Esophagus squamous epithelium (tissue), 5 donors: Measurements from ENCODE around the gene SUSD4. TPM values are rescaled to one million over a fixed set of nuclear protein-coding genes. Genes with fewer than 3 reads are reported as not detected.

Experiments
- DNase-seq: peaks from one replicate; lab custom pipeline; 2025; lab: John Stamatoyannopoulos, UW
- H3K27ac ChIP-seq, 4 donors: fragments of 200-600 bp; sonication (generic); one replicate each; pipeline ENCODE4 v1.5.1; 2016 to 2019; ENCODE audit warnings: mild to moderate bottlenecking in 1 of 4
- H3K27me3 ChIP-seq, 4 donors: fragments of 200-600 bp; sonication (generic); 1 replicate in 3 of 4; 2 replicates in 1 of 4; pipeline versions ENCODE4 v1.5.1 to v1.6.0; 2017 to 2021; ENCODE audit warnings: antibody characterized with exemption in 1 of 4
- H3K36me3 ChIP-seq, 3 donors: fragments of 200-600 bp; sonication (generic); one replicate each; pipeline ENCODE4 v1.5.1; 2016 to 2019
- H3K4me1 ChIP-seq, 3 donors: fragments of 200-600 bp; sonication (generic); one replicate each; pipeline ENCODE4 v1.5.1; 2017 to 2019
- H3K4me3 ChIP-seq, 4 donors: fragments of 200-600 bp; sonication (generic); 1 replicate in 3 of 4; 2 replicates in 1 of 4; pipeline ENCODE4 v1.5.1; 2016 to 2019; ENCODE audit warnings: mild to moderate bottlenecking in 2 of 4, moderate library complexity in 1 of 4
- H3K9me3 ChIP-seq, 3 donors: fragments of 200-600 bp; sonication (generic); one replicate each; pipeline ENCODE4 v1.5.1; 2016 to 2019
- POLR2A ChIP-seq, 4 donors: fragments of 450-650 bp; IDR thresholded peaks; one replicate each; pipeline ENCODE4 v1.6.1; 2017; ENCODE audit warnings: antibody characterized with exemption in 4 of 4, mild to moderate bottlenecking in 4 of 4, moderate library complexity in 3 of 4
- WGBS, 2 donors: methylation state at CpG; one replicate each; pipeline ENCODE4 v1.1.5; 2018; 5-methylcytosine and 5-hydroxymethylcytosine counted together
- intact Hi-C: fragments of 100-400 bp; cut with DNase I; formaldehyde crosslinking; loops from one replicate; pipeline ENCODE4 v1.15.0; 2022
- total RNA-seq, 4 donors: library from RNA; depleted of rRNA; stranded (reverse); fragments of >200 nt; gene quantifications; one replicate each; pipeline ENCODE4 v1.1.0, GENCODE V29; 2016
- TF ChIP-seq, protein P1 (sequence below), 6 experiments: fragments of 450-650 bp in 4 of 6; fragments of 200-600 bp in 2 of 6; sonication (generic) in 2 of 6; IDR thresholded peaks; one replicate each; pipeline ENCODE4 v1.5.1; 2016 to 2019; ENCODE audit warnings: antibody characterized with exemption in 6 of 6, mild to moderate bottlenecking in 4 of 6, moderate library complexity in 4 of 6
- donor health status: DM: yes; HTN: yes; CAD: no.

Gene SUSD4
- total RNA-seq, 4 donors from 2014 or later: 42.7 to 50.6 (median 46.5) TPM

DNA sequence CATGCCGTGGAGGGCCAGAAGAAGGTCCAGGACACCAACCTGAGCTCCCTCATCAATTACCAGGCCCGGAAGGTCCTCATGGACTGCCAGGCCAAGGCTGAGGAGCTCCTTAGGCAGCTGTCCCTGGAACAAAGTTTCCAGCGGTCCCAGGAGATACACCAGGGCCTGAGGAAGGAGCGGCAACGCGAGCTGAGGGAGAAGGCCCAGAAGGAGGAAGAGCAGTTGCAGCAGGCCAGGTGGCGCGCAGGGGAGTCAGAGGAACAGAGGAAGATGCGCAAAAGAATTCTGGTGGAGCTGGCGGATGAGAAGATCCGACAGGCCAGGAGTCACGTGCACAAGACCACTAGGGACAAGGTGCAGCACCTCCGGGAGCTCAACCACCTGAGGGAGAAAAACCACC lies 30.7 kb upstream of the SUSD4 start:
- peaks cover 7 to 33% (median 11%) of the 10 kb centered on the region in 3 donors for H3K4me1 ChIP-seq
- DNase-seq: no peak
- no peak overlapping the region for H3K4me3 ChIP-seq
- WGBS, 2 donors: 79 to 97% methylated on average over 9 to 11 of the region's 13 CpGs
- H3K27ac ChIP-seq: no peak overlapping the region
- intact Hi-C loops: no loop called here
- no peaks in the 10 kb centered on the region for H3K36me3 ChIP-seq
- no peak for TF ChIP-seq POLR2A (IDR thresholded peaks at IDR 0.05)
- peaks cover 0 to 5% (median 0%) of the 10 kb centered on the region in 3 donors for H3K9me3 ChIP-seq
- H3K27me3 ChIP-seq: peaks cover 0 to 30% (median 0%) of the 10 kb centered on the region in 4 donors

DNA sequence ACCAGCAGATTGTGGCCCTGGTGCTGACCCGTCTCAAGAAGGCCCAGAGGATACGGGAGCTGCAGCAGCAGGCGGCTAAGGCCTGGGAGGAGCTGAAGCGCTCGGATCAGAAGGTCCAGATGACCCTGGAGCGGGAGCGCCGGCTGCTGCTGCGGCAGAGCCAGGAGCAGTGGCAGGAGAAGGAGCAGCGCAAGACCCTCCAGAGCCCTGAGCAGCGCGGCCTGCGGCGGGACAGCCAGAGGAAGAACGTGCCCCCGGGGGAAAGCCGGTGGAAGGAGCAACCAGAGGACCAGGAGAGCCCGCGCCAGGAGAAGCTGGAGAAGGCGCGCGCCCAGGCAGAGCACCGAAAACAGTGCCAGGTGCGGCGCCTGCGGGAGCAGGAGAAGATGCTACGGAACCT lies 30.3 kb upstream of the SUSD4 start:
- 70 to 95% methylated on average over 13 to 18 of the region's 27 CpGs for WGBS, 2 donors
- TF ChIP-seq, protein P1, sequence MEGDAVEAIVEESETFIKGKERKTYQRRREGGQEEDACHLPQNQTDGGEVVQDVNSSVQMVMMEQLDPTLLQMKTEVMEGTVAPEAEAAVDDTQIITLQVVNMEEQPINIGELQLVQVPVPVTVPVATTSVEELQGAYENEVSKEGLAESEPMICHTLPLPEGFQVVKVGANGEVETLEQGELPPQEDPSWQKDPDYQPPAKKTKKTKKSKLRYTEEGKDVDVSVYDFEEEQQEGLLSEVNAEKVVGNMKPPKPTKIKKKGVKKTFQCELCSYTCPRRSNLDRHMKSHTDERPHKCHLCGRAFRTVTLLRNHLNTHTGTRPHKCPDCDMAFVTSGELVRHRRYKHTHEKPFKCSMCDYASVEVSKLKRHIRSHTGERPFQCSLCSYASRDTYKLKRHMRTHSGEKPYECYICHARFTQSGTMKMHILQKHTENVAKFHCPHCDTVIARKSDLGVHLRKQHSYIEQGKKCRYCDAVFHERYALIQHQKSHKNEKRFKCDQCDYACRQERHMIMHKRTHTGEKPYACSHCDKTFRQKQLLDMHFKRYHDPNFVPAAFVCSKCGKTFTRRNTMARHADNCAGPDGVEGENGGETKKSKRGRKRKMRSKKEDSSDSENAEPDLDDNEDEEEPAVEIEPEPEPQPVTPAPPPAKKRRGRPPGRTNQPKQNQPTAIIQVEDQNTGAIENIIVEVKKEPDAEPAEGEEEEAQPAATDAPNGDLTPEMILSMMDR (IDR thresholded peaks at IDR 0.05): no peak
- TF ChIP-seq POLR2A (IDR thresholded peaks at IDR 0.05): no peak
- no peak for DNase-seq
- peaks cover 0 to 5% (median 0%) of the 10 kb centered on the region in 3 donors for H3K9me3 ChIP-seq
- H3K27ac ChIP-seq: no peak overlapping the region
- peaks cover 0 to 34% (median 0%) of the 10 kb centered on the region in 4 donors for H3K27me3 ChIP-seq
- intact Hi-C loops: no loop called here
- no peak overlapping the region for H3K4me3 ChIP-seq
- peaks cover 7 to 33% (median 11%) of the 10 kb centered on the region in 3 donors for H3K4me1 ChIP-seq
- no peaks in the 10 kb centered on the region for H3K36me3 ChIP-seq

DNA sequence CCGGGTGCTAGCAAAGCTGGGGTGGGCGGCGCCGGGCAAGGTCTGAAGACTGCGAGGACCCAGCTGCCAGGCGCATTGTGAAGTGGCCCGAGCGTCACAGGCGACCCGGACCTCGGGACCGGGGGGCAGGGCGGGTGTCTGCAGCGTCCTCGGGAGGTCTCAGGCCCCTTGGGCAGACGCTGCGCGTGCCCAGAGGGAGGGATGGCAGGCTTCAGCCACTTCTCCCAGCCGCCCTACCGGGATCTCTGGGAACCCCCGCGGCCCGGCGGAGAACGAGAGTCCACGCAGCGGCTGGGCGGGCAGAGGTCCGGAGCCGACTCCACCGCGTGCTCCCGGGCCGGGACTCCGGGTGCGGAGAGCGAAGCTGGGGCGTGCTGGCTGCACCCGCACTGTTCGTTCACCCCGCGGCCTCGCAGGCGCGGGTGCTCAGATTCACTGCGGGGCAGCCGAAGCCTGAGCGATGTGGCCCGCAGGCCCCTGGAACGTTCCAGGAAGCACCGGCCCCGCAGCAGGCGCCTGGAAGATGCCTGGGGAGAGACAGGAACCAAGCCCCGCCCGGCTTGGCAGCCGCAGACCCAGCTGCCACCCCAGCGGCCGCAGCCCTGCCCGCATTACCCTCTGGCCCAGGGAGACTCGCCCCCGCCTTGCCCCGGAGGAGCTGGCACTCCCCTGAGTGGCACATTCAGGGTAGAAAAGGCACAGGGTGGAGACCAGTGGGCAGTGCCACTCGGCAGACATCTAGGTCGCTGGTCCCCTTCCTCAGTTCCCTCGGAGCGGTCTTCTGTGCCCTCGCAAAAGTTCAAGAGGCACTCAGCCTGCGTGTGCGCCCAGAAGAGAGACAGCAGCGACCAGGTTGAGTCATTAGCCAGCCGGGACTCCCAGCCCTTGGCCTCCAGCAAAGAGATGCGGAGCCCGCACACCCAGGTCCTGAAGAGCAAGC lies 29.6 kb upstream of the SUSD4 start, which contains the start of gene CCDC185:
Gene CCDC185, plus strand, starts transcription at position 141 of the 940 bp plus-strand sequence. Its CDS starts 61 bp downstream, at position 202.
- TF ChIP-seq, protein P1 (IDR thresholded peaks at IDR 0.05): no peak
- TF ChIP-seq POLR2A (IDR thresholded peaks at IDR 0.05): no peak
- Histone ChIP-seq H3K9me3 (peaks cover 0 to 5% (median 0%) of the 10 kb centered on the region in 3 donors), H3K27ac (peak within 1 kb of the TSS in 3 of 4 donors; percentile 32 to 50 (median 43)), H3K4me1 (peaks cover 7 to 33% (median 11%) of the 10 kb centered on the region in 3 donors), H3K4me3 (peak within 1 kb of the TSS; percentile 33 to 65 (median 49)), H3K36me3 (no peaks in the 10 kb centered on the region), H3K27me3 (peaks cover 0 to 34% (median 0%) of the 10 kb centered on the region in 4 donors)
- intact Hi-C loops: no loop called here
- no CpG with 5 or more reads among the region's 73 CpGs for WGBS, 2 donors
- no peak for DNase-seq

DNA sequence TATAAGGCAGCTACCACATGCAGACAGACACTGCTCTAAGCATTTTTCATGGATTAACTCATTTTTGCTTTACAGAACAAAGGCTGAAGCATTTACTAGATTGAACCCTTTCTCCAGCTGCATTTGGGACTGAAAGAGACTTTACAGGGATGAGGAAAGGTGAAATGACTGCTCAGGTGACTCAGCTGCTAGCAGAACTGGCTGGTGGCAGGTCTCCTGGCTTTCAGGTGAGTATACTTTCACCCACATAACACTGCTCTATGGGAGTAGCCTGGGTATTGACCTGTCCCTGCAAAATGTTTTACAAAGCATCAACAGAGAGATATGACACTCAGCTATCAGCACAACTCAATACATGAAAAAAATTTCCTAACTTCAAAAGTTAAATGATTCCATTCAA lies 26.6 kb upstream of the SUSD4 start:
- H3K27ac ChIP-seq: no peak overlapping the region
- H3K9me3 ChIP-seq: peaks cover 0 to 5% (median 0%) of the 10 kb centered on the region in 3 donors
- TF ChIP-seq, protein P1 (IDR thresholded peaks at IDR 0.05): no peak
- TF ChIP-seq POLR2A (IDR thresholded peaks at IDR 0.05): no peak
- peaks cover 0 to 34% (median 0%) of the 10 kb centered on the region in 4 donors for H3K27me3 ChIP-seq
- no peaks in the 10 kb centered on the region for H3K36me3 ChIP-seq
- H3K4me1 ChIP-seq: peaks cover 7 to 33% (median 11%) of the 10 kb centered on the region in 3 donors
- no peak overlapping the region for H3K4me3 ChIP-seq
- intact Hi-C loops: no loop called here
- no peak for DNase-seq

DNA sequence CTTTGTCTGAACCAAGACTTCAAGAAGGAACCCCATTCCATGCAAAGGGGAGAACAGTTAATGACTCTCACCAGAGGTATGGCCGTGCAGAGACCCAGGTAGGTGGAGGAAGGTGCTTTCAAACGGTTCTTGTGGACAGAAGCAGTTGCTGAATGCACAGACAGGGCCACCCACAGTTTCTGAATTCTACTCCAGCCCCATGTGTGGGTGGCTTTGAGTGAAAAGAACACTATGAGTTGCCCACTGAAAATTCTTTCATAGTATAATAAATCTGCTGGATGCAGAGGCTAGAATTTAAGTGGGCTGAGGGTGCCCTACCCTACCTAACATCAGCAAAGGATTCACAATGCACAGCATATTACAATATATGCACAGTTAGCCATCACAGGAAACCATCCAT lies 22.0 kb upstream of the SUSD4 start:
- intact Hi-C loops: no loop called here
- Histone ChIP-seq H3K27ac (no peak overlapping the region), H3K4me3 (no peak overlapping the region), H3K9me3 (no peaks in the 10 kb centered on the region), H3K4me1 (peaks cover 0 to 7% (median 0%) of the 10 kb centered on the region in 3 donors), H3K27me3 (peaks cover 0 to 4% (median 0%) of the 10 kb centered on the region in 4 donors), H3K36me3 (no peaks in the 10 kb centered on the region)
- 60 to 63% methylated on average over 2 of the region's 2 CpGs for WGBS, 2 donors
- no peak for DNase-seq
- no peak for TF ChIP-seq POLR2A (IDR thresholded peaks at IDR 0.05)
- TF ChIP-seq, protein P1 (IDR thresholded peaks at IDR 0.05): no peak
